Coronary artery (tissue), 2 donors: ENCODE data around the gene USP10.

ENCODE experiments used
- DNase-seq: peaks from one replicate; pipeline ENCODE4 v3.0.0-alpha.2; 2017; ENCODE audit warnings: low spot score
- H3K27ac ChIP-seq, 2 donors: fragments of 200-600 bp; sonication (generic); one replicate each; pipeline ENCODE4 v1.5.1; 2016 to 2019
- H3K4me3 ChIP-seq: fragments of 200-600 bp; sonication (generic); 2 replicates; pipeline ENCODE4 v1.5.1; 2016; ENCODE audit warnings: mild to moderate bottlenecking, moderate library complexity
- CTCF ChIP-seq: fragments of 200-600 bp; sonication (generic); IDR thresholded peaks from one replicate; pipeline ENCODE4 v1.5.1; 2019; ENCODE audit warnings: antibody characterized with exemption

USP10 gene

GRCh38 chr16:84722068-84722467, 22.3 kb downstream of the USP10 start:
- no peak for DNase-seq
- H3K27ac ChIP-seq, result no peak overlapping the region
- no peak for TF ChIP-seq CTCF
- no peak overlapping the region for H3K4me3 ChIP-seq

DNA sequence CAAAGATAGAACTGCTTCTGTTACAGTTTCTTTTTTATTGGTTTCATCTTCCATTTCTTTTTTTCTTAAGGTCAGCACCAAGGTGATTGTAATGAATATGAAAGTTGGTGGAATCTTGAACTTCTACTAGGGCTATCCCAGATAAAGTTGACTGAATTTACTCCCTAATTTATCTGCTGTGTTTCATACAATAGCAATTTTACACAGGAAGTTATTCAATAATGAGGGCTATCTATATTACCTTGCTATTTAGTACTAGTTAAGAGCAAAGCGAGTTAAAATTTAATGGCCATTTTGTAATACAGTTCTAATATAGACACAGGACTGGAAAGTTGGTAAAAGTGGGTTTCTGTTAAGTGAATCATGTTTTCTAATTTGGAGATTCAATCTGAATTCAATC, 24.1 kb downstream of the USP10 start:
- TF ChIP-seq CTCF, result no peak
- no peak for DNase-seq
- H3K27ac ChIP-seq, result no peak overlapping the region
- H3K4me3 ChIP-seq, result no peak overlapping the region

- TF ChIP-seq CTCF, result no peak
- H3K27ac ChIP-seq, result no peak overlapping the region
- no peak for DNase-seq
- H3K4me3 ChIP-seq, result no peak overlapping the region
Measured at GRCh38 chr16:84724606-84725309, 25.0 kb downstream of the USP10 start.

DNA sequence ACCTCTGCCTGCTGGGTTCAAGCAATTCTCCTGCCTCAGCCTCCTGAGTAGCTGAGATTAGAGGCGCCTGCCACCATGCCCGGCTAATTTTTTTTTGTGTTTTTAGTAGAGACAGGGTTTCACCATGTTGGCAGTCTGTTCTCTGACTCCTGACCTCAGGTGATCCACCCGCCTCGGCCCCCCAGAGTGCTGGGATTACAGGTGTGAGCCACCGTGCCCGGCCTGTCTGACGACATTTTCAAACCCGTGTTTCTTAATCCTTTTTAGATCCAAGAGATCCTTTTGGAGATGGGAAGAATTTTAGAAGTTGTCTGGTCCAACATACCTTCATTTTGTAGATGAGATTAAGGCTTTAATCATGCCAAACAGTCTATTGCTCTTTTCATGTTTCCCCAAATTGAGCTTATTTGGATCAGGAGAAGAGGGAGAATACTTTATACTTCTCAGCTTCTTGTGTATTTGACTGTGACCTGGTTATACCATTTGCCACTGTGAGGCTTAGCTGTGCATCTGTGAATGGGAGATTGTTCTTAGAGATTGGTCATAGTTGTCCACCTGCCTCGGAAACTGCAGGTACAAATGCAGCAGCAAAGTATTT, 25.8 kb downstream of the USP10 start:
- Histone ChIP-seq H3K4me3 (no peak overlapping the region), H3K27ac (no peak overlapping the region)
- no peak for TF ChIP-seq CTCF
- no peak for DNase-seq

GRCh38 chr16:84726079-84726668, 26.4 kb downstream of the USP10 start:
- DNase-seq, result peak; percentile 85
- H3K4me3 ChIP-seq, result no peak overlapping the region
- TF ChIP-seq CTCF, result peak; percentile 90
- H3K27ac ChIP-seq, result no peak overlapping the region

GRCh38 chr16:84726669-84727467, 27.1 kb downstream of the USP10 start:
- Histone ChIP-seq H3K27ac (no peak overlapping the region), H3K4me3 (no peak overlapping the region)
- no peak for TF ChIP-seq CTCF
- DNase-seq, result no peak
